NCI-H1930 (cell line): Measurements from ENCODE around the gene PRDX5.

Experiments
- DNase-seq, 2 experiments: peaks; one replicate each; lab custom pipeline; 2025; lab: John Stamatoyannopoulos, UW

The PRDX5 gene

DNA sequence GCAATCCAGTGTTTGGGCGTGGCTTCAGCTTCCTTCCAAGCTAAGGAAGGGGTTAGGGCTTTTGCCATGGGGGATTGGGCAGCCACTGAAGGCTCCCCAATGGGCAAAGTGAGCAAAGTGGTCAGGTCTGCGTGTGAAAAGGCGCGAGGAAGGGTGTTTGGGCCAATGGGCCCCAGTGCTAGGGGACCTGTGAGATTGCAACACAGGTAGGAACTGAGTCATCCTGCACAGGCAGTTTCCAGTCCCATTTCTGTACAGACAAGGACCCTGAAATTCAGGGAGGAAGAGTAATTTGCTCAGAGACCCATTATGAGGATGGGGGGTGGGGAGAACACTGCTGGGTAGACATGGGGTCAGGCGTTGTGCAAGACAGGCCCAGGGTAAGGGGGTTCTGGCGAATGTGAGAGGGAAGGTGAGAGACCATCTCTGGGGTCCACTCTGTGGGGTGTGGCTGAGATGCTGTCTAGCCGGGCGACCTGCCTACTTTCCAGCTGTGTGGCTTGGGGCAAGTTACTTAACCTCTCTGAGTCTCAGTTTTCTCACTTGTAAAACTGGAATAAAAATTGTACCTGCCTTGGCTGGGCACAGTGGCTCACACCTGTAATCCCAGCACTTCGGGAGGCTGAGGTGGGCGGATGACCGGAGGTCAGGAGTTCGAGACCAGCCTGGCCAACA lies 29.4 kb downstream of the PRDX5 start:
- DNase-seq = no peak

DNA sequence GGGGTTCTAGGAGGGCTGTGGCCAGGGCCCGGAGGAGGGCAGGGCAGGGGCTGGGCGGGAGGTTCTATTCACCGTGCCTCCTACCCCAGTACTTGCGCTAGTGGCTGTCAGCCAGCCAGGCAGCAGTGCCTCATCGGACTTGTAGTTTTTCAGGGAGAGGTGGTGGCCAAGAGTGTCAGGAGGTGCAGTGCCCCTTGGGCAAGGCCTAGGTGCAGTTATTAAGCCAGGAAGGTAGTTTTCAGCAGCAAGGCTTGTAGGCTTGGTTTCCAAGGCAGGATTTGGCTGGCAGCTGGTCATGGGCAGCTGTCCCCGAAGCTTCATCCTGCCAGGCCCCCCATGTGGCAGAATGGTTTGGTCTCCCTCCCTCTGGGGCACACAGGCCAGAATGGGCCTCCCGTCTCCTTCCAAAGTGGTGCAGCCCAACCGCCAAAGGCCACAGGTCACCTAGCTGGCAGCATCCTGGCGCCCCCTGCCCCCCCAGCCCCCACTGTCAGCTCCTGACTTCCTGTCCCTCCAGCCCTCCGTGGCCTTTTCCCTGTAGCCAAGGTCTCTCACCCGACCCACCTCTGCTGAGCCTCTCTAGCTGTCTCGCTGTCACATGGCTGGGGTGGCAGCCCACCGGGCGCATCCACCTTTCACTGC lies 30.6 kb downstream of the PRDX5 start:
- no peak for DNase-seq

DNA sequence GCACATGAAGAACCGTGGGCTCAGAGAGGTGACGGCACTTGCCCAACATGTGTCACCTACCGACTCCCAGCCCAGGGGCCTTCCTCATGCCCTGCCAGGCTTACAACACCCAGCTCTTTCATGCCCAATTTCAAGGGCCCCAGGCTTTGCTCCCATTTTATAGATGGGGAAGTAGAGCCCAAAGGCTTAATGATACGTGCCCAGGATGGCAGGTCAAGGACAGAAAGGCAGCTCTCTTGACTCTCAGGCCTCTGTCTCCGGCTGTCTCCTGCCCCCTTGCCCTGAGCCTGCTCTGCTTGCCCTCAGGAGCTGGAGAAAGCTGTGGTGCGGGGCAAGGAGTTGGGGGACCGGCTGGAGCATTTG lies 31.1 kb downstream of the PRDX5 start:
- no peak for DNase-seq

DNA sequence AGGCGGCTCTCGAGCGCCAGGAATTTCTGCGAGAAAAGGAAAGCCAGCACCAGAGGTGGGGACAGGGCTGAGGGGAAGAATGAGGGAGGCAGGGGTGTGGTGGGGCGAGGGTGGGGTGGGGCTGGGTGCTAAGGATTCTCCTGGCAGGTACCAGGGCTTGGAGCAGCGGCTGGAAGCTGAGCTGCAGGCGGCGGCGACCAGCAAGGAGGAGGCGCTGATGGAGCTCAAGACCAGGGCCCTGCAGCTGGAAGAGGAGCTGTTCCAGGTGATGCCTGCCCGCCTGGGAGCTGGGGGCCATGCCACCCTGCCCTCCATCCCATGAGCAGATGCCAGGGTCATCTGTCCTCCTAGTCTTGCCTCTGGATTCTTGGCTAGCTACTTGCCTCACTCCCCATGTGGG lies 31.5 kb downstream of the PRDX5 start:
- no peak for DNase-seq

DNA sequence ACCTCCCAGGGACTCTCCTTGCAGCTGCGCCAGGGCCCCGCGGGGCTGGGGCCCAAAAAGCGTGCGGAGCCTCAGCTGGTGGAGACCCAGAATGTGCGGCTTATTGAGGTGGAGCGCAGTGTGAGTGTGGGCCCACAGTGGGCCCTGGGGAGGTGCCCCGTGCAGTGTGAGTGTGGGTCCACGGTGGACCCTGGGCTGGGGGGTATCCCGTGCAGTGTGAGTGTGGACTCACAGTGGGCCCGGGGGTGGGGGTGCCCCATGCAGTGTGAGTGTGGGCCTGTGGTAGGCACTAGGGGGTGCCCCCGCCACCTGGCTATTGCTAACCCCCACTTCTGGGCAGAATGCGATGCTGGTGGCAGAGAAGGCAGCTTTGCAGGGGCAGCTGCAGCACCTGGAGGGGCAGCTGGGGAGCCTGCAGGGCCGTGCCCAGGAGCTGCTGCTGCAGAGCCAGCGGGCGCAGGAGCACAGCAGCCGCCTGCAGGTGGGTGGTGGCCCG lies 33.3 kb downstream of the PRDX5 start:
- DNase-seq = no peak

DNA sequence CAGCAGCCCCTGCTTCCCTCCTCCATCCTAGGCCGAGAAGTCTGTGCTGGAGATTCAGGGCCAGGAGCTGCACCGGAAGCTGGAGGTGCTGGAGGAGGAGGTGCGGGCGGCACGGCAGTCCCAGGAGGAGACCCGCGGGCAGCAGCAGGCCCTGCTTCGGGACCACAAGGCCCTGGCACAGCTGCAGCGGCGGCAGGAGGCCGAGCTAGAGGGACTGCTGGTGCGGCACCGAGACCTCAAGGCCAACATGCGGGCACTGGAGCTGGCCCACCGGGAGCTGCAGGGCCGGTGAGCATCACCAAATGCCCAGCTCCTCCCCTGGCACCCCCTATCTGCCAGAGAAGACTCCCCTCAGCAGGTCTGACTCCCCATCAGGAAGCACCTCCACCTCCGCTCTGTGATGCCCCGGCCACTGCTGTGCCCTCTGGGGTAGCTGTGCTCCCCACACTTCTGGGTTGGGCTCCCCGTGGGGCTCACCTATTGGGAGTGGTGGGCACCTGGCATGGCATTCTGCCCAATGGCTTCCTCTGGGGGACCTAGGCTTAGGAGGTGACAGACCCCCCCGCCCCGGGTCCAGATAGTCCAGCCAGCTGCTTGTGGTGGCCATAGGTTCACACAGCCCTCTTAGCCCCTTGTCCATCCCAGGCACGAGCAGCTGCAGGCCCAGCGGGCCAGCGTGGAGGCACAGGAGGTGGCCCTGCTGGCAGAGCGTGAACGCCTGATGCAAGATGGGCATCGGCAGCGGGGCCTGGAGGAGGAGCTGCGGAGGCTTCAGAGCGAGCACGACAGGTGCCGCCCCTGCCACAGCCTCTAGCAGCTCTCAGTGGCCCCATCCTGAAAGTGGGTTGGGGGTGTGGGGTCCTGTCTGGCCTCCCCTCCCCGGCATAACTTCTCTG lies 34.4 kb downstream of the PRDX5 start:
- DNase-seq = no peak

DNA sequence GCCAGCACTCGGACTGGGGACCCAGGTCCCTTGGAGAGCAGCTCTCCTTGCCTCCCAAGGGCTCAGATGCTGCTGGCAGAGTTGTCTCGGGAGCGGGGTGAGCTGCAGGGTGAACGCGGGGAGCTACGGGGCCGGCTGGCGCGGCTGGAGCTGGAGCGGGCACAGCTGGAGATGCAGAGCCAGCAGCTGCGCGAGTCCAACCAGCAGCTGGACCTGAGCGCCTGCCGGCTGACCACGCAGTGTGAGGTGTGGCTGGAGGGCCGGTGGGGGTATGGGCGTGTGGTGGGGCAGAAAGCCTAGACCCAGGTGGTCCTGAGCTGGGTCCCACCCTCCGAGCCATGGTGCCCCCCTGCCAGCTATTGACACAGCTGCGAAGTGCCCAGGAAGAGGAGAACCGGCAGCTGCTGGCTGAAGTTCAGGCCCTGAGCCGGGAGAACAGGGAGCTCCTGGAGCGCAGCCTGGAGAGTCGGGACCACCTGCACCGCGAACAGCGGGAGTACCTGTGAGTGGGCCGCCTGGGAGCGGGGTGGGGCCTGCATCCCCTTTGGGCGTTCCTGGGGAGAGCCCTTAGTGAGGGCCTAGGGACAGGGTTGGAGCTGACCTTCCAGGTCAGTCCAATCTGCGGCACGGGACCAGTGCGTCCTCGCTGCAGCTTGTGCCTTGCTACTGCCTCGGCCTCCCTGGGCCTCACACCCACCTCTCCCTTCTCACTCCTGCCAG lies 35.2 kb downstream of the PRDX5 start:
- no peak for DNase-seq

DNA sequence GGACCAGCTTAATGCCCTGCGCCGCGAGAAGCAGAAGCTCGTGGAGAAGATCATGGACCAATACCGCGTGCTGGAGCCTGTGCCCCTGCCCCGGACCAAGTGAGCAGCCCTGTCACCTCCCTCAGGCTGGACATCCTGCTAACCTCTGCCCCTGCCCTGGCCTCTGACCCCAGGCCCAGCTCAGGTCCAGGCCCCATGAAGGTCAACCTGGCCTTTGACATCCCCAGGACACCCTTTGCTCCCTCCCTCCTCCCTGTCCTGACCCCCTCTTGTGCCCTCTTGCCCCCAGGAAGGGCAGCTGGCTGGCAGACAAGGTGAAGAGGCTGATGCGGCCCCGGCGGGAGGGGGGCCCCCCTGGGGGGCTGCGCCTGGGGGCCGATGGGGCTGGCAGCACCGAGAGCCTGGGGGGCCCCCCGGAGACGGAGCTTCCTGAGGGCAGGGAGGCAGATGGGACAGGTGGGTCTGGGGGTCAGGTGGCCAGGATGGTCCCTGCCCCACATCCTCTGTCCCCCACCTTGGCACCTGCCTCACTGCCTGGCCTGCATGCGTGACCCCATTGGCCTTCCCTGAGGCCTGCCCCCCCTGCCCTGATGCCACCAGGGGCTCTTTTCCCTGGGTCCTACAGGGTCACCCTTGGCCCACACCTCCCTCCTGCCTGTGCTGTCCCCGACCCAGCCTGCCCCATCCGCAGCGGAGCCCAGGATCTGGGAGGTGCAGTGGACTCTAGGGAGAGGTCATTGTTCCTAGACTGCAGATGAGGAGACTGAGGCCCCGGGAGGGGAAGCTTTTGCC lies 36.0 kb downstream of the PRDX5 start:
- DNase-seq = no peak

DNA sequence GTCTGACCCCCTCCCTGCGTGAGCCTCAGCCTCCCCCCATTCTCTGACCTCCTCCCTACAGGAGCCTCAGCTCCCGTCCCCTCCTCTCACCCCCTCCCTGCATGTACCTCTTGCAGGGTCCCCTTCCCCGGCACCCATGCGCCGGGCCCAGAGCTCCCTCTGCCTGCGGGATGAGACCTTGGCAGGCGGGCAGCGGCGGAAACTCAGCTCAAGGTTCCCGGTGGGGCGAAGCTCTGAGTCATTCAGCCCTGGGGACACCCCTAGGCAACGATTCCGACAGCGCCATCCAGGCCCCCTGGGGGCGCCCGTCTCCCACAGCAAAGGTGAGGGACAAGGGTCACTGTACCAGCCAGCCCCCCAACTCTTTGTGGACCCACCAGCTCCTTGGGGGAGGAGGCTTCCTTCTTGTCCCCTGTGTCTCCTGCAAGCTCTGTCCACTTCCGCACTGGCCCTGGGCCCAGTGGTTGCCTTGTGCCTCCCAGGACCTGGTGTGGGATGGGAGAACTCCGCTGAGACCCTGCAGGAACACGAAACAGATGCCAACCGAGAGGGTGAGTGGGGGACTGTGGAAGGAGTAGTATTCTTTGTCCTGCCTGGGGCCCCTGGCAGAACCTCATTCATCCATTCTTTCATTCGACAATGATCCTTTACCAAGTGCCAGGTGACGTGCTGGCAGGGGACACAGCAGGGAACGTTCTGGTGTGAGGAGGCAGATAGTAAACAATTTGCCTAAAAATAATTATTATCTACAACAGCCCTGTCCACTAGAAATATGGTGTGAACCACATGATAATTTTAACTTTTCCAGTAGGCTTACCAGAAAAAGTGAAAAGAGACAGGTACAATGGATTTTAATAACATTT lies 37.4 kb downstream of the PRDX5 start:
- DNase-seq = peak; percentile 56 to 64

DNA sequence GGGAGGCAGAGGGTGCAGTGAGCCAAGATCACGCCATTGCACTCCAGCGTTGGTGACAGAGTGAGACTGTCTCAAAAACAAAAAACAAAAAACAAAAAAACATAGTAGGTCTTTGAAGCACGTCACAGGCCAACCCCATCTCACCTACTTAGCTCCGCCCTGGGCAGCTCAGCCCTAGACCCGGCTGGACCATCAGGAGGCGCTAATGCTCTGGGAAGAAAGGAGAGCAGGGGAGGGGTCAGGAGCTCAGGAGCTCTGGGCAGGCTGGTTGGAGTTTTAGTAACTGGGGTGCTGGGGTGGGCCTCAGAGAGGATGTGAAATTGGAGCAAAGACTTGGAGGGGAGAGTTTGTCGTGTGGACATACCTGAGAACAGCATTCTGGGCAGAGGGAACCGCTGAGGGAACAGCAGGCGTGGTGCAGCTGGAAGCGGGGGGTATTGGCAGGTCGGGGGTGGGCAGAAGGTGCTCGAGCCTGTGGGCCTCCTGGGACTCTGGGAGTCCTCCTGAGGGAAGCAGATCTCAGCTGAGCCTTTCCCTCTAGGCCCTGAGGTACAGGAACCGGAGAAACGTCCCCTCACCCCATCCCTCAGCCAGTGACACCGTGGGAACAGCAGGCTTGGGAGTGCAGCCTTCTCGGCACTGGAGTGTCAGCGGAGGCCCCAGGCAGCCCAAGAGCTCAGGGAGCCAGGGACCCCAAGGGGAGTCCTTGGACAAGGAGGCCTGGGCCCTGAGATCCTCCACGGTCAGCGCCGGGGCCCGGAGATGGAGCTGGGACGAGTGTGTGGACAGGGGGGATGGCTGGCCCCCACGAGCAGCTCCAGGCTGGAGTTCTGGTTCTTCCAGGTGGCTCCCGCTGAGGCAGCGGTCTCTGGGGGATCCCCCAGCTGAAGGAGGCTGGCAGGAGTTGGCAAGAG lies 38.8 kb downstream of the PRDX5 start:
- peak; percentile 29 to 41 for DNase-seq

DNA sequence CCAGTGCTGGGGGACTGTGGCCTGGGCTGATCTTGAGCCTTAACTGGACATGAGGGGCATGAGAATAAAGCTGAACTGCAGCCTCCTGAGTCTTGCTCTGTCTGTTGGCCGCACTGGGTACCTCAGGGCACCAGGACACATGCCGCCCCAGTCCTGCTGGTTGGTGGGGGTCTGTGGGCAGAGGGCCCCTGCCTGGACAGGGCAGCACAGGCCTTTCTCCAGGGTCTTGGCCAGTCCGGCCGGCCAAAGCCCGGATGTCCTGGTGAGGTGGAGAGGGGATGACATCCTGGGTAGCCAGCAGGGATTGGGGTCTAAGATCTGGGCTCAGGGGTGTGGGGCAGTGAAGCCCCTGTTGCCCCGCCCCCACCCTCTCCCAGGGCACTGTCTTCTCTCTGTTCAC lies 39.5 kb downstream of the PRDX5 start:
- no peak for DNase-seq

DNA sequence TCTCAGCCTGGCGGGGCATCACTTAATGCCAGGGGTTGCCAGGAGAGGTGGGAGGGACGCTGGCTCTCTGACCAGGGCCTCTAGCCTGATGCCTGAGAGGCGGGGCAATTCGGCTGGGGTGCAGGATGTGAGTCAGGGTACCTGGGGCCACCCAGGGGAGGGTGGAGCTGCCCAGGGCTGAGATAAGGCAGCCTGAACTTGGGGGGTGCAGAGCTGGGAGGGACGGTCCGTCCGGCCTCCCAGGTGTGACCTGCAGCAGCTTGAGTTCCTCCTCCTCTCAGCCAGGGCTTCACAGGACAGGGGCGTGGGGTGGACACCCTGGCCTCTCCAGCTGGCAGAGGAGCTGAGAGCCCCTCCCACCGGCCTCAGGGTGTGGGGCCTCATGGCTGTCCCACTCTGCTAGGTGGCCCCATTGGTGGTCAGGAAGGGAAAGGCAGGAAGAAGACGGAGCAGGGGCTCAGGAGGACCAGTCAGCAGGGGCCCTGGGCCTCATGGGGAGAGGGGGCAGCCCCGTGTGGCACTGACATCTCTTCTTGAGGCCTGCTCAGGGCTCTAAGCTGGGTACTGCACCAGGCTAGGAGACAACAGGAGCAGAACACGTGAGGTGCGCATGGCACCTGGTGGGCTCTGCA lies 40.1 kb downstream of the PRDX5 start:
- DNase-seq = no peak

DNA sequence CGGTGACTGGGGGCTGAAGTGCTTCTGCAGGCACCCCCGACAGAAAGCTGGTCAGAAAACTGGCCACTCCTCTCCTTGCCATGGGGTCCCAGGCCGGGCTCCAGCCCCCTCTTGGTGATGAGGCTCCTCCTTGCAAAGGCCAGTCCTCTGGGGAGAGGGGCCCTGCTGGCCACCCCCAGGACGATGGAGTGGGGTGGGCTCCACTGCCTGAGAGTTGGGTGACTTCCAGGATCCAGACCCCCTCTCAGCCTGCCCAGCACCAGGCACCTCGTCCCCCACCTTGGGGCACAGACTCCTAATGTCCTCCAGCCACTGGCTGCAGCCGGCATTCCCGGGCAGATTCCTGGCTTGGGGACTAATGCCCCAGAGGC lies 40.6 kb downstream of the PRDX5 start:
- DNase-seq = no peak

DNA sequence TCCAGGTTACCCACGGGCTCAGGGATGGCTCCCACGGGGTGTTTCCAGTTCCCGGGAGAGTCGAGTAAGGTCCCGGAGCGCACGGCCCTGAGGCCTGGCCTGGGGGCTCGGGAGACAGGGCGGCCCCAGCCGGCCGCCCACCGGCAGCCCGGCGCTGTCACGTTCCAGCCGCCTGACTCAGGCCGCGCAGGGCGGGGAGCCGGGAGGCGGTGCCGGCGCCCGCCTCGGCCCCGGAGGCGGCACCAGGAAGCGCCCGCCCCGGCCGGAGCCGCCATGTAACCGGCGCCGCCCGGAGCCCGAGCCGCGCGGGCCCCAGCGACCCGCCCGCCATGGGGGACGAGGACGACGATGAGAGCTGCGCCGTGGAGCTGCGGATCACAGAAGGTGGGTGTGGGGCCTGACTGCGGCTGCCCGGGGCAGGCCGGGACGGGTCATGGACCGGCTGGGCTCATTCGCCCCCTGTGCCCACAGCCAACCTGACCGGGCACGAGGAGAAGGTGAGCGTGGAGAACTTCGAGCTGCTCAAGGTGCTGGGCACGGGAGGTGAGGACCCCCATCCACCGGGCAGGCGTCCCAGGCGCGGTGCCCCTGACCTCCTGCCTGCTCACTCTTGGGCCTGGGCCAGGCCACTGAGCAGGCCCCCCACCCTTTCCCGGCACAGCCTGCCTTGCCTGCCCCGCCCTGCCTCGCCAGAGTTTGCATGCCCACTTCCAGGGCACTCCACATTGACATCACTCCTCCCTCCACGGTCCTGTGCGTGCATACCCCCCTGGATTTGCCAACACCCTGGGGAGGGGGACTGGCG lies 41.2 kb downstream of the PRDX5 start, which contains the start of gene RPS6KA4:
Gene RPS6KA4 (plus strand): TSS at position 256 of the 805 bp plus-strand sequence. CDS start 74 bp downstream, at position 330.
- DNase-seq = peak in 1 of 2 experiments; percentile 65

DNA sequence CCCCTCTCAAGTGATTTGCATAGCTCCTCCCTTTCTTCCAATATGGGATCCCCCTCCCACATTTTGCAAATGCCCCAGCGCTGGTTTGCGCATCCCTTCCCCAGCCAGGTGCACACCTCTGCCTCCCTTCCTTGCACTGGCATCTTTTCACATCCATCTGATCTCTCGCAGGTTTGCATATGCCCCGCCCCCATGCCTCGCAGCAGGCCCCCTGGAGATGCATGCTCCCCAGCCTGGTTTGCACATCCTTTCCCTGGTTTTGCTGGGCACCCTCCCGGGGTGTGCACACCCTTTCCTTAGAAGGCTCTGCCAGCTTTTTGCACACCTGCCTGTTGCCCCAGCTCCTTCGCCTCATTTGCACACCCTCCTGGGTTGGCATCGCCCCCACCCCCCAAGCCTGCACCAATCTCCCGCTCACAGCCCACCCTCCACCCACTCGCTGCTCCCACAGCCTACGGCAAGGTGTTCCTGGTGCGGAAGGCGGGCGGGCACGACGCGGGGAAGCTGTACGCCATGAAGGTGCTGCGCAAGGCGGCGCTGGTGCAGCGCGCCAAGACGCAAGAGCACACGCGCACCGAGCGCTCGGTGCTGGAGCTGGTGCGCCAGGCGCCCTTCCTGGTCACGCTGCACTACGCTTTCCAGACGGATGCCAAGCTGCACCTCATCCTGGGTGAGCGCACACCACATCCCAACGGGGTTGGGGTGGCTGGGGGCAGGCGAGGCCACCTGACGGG lies 42.0 kb downstream of the PRDX5 start:
- DNase-seq = no peak

DNA sequence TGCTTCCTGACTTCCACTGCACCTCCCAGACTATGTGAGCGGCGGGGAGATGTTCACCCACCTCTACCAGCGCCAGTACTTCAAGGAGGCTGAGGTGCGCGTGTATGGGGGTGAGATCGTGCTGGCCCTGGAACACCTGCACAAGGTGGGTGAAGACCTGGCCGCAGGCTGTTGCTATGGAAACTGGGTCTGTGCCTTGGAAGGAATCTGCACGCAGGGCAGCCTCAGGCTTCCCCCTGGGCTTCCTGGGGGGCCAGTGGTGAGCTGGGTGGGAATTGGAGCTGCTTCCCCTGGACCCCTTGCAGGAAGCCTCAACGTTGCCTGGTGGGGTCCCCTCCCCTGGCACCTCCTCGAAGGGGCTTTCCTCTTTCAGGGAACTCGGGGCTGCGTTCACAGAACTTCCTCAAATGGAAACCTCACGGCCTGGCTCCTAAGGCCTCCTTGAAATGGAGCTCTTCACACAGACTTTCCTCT lies 42.6 kb downstream of the PRDX5 start:
- DNase-seq = no peak

DNA sequence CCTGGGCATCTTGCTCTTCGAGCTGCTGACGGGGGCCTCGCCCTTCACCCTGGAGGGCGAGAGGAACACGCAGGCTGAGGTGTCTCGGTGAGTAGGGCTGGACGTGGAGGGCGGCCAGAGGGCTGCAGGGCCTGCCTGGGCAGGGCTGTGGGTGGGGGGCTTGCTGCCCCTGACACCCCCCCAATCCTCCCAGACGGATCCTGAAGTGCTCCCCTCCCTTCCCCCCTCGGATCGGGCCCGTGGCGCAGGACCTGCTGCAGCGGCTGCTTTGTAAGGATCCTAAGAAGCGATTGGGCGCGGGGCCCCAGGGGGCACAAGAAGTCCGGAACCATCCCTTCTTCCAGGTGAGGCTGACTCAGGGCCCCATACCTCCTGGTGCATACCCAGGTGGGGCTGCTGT lies 43.7 kb downstream of the PRDX5 start:
- DNase-seq = no peak
